ENCODE measurements around the gene CRYL1. TPM values are rescaled to one million over a fixed set of nuclear protein-coding genes. Genes with fewer than 3 reads are reported as not detected.

The CRYL1 gene
- total RNA-seq, 2 donors from 2014 or later, result 64.6 to 144 TPM

- intact Hi-C loops (cut with DNase I), result no loop called here
- Histone ChIP-seq H3K27me3 (no peaks in the 10 kb centered on the region), H3K9ac (ENCODE audit: low read depth in 2 of 2, low read length in 2 of 2) (no peak overlapping the region), H3K36me3 (no peaks in the 10 kb centered on the region), H3K27ac (no peak overlapping the region), H3K4me3 (no peak overlapping the region), H3K4me1 (no peaks in the 10 kb centered on the region), H3K9me3 (no peaks in the 10 kb centered on the region)
- DNase-seq, result no peak
- no peak for TF ChIP-seq CTCF (IDR thresholded peaks at IDR 0.05)
These were observed 153.8 kb downstream of the CRYL1 start for GRCh38 chr13:20371825-20372224.

DNA sequence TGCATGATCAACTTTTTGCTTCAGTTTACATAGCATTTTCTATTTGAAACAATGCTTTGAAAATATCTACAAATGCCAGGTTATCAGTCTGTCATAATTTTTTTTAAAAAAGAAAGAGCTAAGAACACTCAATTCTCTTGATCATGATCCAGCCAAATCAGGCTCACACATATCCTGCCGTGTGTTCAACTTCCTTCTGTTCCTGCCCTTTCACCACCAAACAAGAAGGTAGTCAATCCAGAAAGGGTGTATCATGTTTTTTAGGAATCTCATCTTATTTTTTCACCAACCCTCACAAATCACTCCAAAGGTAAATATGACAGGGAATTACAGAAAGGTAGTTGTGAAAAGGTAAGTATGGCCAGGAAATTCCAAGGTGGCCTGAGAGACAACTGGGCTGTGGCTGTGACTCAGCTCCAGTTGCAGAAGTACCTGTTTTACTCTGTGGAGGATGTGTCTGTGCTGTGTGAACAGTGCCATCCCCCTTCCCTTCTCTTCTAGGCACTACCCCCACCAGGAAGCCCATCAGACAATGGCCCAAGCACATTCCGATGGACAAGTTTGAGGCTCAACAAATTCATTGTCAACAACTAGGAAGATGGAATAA, 154.7 kb downstream of the CRYL1 start:
- no peak for TF ChIP-seq CTCF (IDR thresholded peaks at IDR 0.05)
- intact Hi-C loops (cut with DNase I), result no loop called here

DNA sequence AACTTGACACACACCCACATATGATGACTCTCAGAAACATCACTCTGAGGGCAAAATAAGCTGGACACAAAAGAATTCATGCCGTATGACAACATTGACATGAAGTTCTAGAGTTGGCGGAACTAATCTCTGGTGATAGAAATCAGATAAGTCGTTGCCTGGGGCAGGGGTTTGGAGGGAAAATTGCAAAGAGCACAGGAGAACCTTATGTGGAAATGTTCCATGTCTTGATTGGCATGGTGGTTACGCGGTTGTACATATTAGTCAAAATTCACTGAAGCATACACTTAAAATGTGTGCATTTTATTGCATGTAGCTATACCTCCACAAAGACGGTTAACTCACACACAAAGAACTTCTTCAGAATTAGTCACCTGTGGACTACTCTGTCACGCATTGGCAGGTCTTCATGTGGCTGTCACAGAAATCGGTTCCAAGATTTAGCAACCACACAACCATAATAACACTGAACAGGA, 155.7 kb downstream of the CRYL1 start:
- Histone ChIP-seq H3K36me3 (no peaks in the 10 kb centered on the region), H3K27me3 (no peaks in the 10 kb centered on the region), H3K9me3 (no peaks in the 10 kb centered on the region), H3K4me3 (no peak overlapping the region), H3K9ac (ENCODE audit: low read depth in 2 of 2, low read length in 2 of 2) (no peak overlapping the region), H3K4me1 (no peaks in the 10 kb centered on the region), H3K27ac (no peak overlapping the region)
- no peak for DNase-seq
- TF ChIP-seq CTCF (IDR thresholded peaks at IDR 0.05), result no peak
- intact Hi-C loops (cut with DNase I), result no loop called here

More for the DNA sequence above, 154.7 kb downstream of the CRYL1 start:
- no peak for DNase-seq
- no peaks in the 10 kb centered on the region for H3K36me3 ChIP-seq
- H3K27ac ChIP-seq, result no peak overlapping the region
- H3K4me1 ChIP-seq, result no peaks in the 10 kb centered on the region
- no peaks in the 10 kb centered on the region for H3K9me3 ChIP-seq
- no peaks in the 10 kb centered on the region for H3K27me3 ChIP-seq
- H3K9ac ChIP-seq (ENCODE audit: low read depth in 2 of 2, low read length in 2 of 2), result no peak overlapping the region
- no peak overlapping the region for H3K4me3 ChIP-seq

DNA sequence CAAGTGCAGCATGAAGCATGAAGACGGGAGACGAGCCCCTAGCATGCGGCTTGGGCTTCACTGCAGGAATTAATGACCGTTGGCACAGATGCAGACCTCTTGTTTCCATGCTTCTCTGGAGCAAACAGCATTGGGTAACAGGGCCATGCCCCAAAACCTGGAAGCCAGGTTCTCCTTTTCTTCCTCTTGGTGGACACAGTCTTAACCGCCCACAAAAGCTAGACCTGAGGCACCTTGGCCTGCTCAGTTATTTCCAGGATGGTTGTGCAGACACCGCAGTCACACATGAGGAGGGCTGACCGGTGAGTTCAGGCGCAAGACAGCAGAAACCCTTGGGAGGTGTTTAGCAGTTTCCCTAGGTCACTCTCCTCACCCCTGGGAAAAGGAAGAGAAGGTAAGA, 159.6 kb downstream of the CRYL1 start:
- Histone ChIP-seq H3K27me3 (no peaks in the 10 kb centered on the region), H3K9me3 (no peaks in the 10 kb centered on the region), H3K4me1 (no peaks in the 10 kb centered on the region), H3K27ac (no peak overlapping the region), H3K36me3 (no peaks in the 10 kb centered on the region), H3K9ac (ENCODE audit: low read depth in 2 of 2, low read length in 2 of 2) (no peak overlapping the region), H3K4me3 (no peak overlapping the region)
- no peak for DNase-seq
- intact Hi-C loops (cut with DNase I), result no loop called here
- TF ChIP-seq CTCF (IDR thresholded peaks at IDR 0.05), result no peak

DNA sequence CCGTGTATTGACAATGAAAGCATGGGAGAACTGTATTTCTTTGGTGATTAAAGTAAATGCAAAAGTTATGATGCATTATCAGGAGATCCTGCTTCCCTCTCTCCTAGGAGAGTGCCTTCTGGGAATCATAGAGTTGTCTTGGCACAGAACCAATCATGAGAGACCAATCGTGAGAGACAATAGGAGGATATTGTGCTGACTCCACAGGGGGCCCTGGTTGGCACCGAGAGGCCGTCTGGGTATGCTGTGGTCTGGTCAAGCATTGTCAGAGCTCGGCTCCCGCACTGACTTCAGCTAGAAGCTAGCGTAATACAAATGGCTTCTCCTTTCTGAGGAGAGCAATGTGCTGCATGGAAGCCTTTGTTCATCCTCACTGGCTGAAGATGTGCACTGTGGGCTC, 162.1 kb downstream of the CRYL1 start:
- no peak overlapping the region for H3K9ac ChIP-seq (ENCODE audit: low read depth in 2 of 2, low read length in 2 of 2)
- no peaks in the 10 kb centered on the region for H3K36me3 ChIP-seq
- H3K27me3 ChIP-seq, result no peaks in the 10 kb centered on the region
- no peaks in the 10 kb centered on the region for H3K4me1 ChIP-seq
- no peak for DNase-seq
- intact Hi-C loops (cut with DNase I), result no loop called here
- no peaks in the 10 kb centered on the region for H3K9me3 ChIP-seq
- H3K4me3 ChIP-seq, result no peak overlapping the region
- TF ChIP-seq CTCF (IDR thresholded peaks at IDR 0.05), result no peak
- H3K27ac ChIP-seq, result no peak overlapping the region

All from colonic mucosa (tissue), 4 donors.